GM12878 (cell line): ENCODE measurements around the gene TRIOBP. TPM values are rescaled to one million over a fixed set of nuclear protein-coding genes. Genes with fewer than 3 reads are reported as not detected.

ENCODE experiments used
- ATAC-seq: fragments of 200-7000 bp; cut with Tn5 transposase; 3 replicates; pipeline ENCODE4 v1.9.1; 2020; ENCODE audit warnings: mild to moderate bottlenecking, moderate library complexity
- BruUV-seq: library from RNA; stranded (reverse); fragments of 400-500 nt; replicated peaks from 2 replicates; lab custom pipeline; 2021; lab: Mats Ljungman, UMichigan
- CTCF ChIA-PET: fragments of 300-600 bp; sonication (Branson Sonifier 250); formaldehyde crosslinking; extraction: SDS; loops from one replicate; lab custom pipeline; 2021; ENCODE audit warnings: inconsistent platforms; lab: Yijun Ruan, JAX
- POLR2A ChIA-PET: fragments of 350-600 bp; formaldehyde crosslinking; extraction: SDS; loops from one replicate; lab custom pipeline; 2021; ENCODE audit warnings: inconsistent platforms; lab: Charles Lee
- RAD21 ChIA-PET: fragments of 300-600 bp; sonication (Branson Sonifier 250); formaldehyde crosslinking; loops from one replicate; lab custom pipeline; 2023; ENCODE audit warnings: antibody characterized with exemption; ENCODE audit not compliant: unreplicated experiment; lab: Charles Lee
- SMC1A ChIA-PET: fragments of 300-600 bp; sonication (Branson Sonifier 250); formaldehyde crosslinking; loops from one replicate; lab custom pipeline; 2023; ENCODE audit not compliant: unreplicated experiment, uncharacterized antibody; lab: Charles Lee
- DNase-seq: peaks from one replicate; pipeline ENCODE4 v3.0.0-alpha.2; 2011; ENCODE audit warnings: low read depth, low spot score
- FAIRE-seq: peaks from 3 replicates; lab custom pipeline; 2011; peaks lifted over from hg19 to GRCh38; lab: Jason Lieb, UNC
- H2AFZ ChIP-seq: 2 replicates; pipeline ENCODE4 v1.6.0; 2011; ENCODE audit warnings: low read depth, low read length, control low read depth; ENCODE audit not compliant: control insufficient read depth
- H3K27ac ChIP-seq: 2 replicates; pipeline ENCODE4 v1.5.1; 2011; ENCODE audit warnings: control low read depth; ENCODE audit not compliant: control insufficient read depth, insufficient read depth
- H3K27me3 ChIP-seq, 2 experiments: replicated peaks in 1 of 2; 2 replicates each; pipeline versions ENCODE4 v1.6.0 to v1.6.1; 2011; ENCODE audit warnings: low read length in 1 of 2; ENCODE audit not compliant: control insufficient read depth in 2 of 2, insufficient read depth in 2 of 2
- H3K36me3 ChIP-seq, 2 experiments: 2 replicates each; pipeline ENCODE4 v1.5.1; 2011; ENCODE audit warnings: low read length in 1 of 2; ENCODE audit not compliant: control insufficient read depth in 2 of 2, insufficient read depth in 2 of 2
- H3K4me1 ChIP-seq: 2 replicates; pipeline ENCODE4 v1.6.1; 2011; ENCODE audit warnings: mild to moderate bottlenecking, low read length, moderate library complexity, mixed read lengths; ENCODE audit not compliant: control insufficient read depth, insufficient read depth
- H3K4me2 ChIP-seq: 2 replicates; pipeline ENCODE4 v1.6.0; 2011; ENCODE audit warnings: control low read depth; ENCODE audit not compliant: control insufficient read depth, insufficient read depth
- H3K4me3 ChIP-seq: fragments of 200-600 bp; sonication (generic); 2 replicates; pipeline ENCODE4 v1.5.1; 2016
- H3K79me2 ChIP-seq: 2 replicates; pipeline ENCODE4 v1.6.0; 2011; ENCODE audit warnings: low read length; ENCODE audit not compliant: control insufficient read depth, insufficient read depth
- H3K9ac ChIP-seq: 2 replicates; pipeline ENCODE4 v1.8.0; 2011; ENCODE audit warnings: low read length, control low read depth, mixed read lengths; ENCODE audit not compliant: control insufficient read depth, insufficient read depth
- H3K9me3 ChIP-seq: replicated peaks from 3 replicates; pipeline ENCODE4 v1.5.1; 2011; ENCODE audit warnings: mild to moderate bottlenecking, low read length; ENCODE audit not compliant: control insufficient read depth, insufficient read depth
- H4K20me1 ChIP-seq: 2 replicates; pipeline ENCODE4 v1.6.0; 2011; ENCODE audit not compliant: control insufficient read depth, insufficient read depth
- BACH1 ChIP-seq: fragments of 450-650 bp; IDR thresholded peaks from 2 replicates; pipeline ENCODE4 v1.6.1; 2017; ENCODE audit warnings: mild to moderate bottlenecking, borderline replicate concordance
- BHLHE40 ChIP-seq, 2 experiments: fragments of 450-650 bp in 1 of 2; IDR thresholded peaks; 2 replicates each; pipeline ENCODE4 v1.6.1; 2011 to 2017; ENCODE audit warnings: low read depth in 2 of 2, borderline replicate concordance in 1 of 2, improper control_type of control experiment in 1 of 2, low read length in 1 of 2, mild to moderate bottlenecking in 1 of 2
- CREM ChIP-seq: IDR thresholded peaks from 2 replicates; pipeline ENCODE4 v1.6.1; 2014; ENCODE audit warnings: antibody characterized with exemption, low read depth
- ESRRA ChIP-seq: IDR thresholded peaks from 2 replicates; pipeline ENCODE4 v1.6.1; 2012; ENCODE audit warnings: mild to moderate bottlenecking, low read length, improper control_type of control experiment
- FOXK2 ChIP-seq: fragments of 450-650 bp; IDR thresholded peaks from 2 replicates; pipeline ENCODE4 v1.6.1; 2017; ENCODE audit warnings: mild to moderate bottlenecking, moderate library complexity
- NR2C1 ChIP-seq: fragments of 450-650 bp; IDR thresholded peaks from 2 replicates; pipeline ENCODE4 v1.6.1; 2017; ENCODE audit warnings: antibody characterized with exemption, mild to moderate bottlenecking, moderate library complexity
- POLR2AphosphoS5 ChIP-seq: IDR thresholded peaks from 2 replicates; pipeline ENCODE4 v1.6.1; 2011; ENCODE audit warnings: mild to moderate bottlenecking, low read length, inconsistent platforms
- POU2F2 ChIP-seq: IDR thresholded peaks from 3 replicates; pipeline ENCODE4 v1.6.1; 2011; ENCODE audit warnings: low read depth, mild to moderate bottlenecking, low read length, borderline replicate concordance
- STAT1 ChIP-seq: fragments of 450-650 bp; conservative IDR thresholded peaks from 2 replicates; pipeline ENCODE4 v1.6.1; 2014; ENCODE audit warnings: antibody characterized with exemption, mild to moderate bottlenecking
- YBX1 ChIP-seq: fragments of 450-650 bp; IDR thresholded peaks from 2 replicates; pipeline ENCODE4 v1.6.1; 2016; ENCODE audit warnings: antibody characterized with exemption
- ZNF207 ChIP-seq: fragments of 450-650 bp; IDR thresholded peaks from 2 replicates; pipeline ENCODE4 v1.6.1; 2014; ENCODE audit warnings: antibody characterized with exemption, mild to moderate bottlenecking, borderline replicate concordance
- whole genome bisulfite sequencing: methylation state at CpG from one replicate; pipeline ENCODE4 v1.1.6; 2016; ENCODE audit warnings: low lambda C conversion rate; ENCODE audit not compliant: insufficient replicate concordance, insufficient coverage; ENCODE audit errors: missing lambda C conversion rate; 5-methylcytosine and 5-hydroxymethylcytosine counted together
- in situ Hi-C: fragments of 300-500 bp; cut with MboI; formaldehyde crosslinking; loops from 9 replicates; pipeline ENCODE4 v1.14.3; 2018; ENCODE audit warnings: mixed read lengths
- intact Hi-C: fragments of 100-400 bp; cut with micrococcal nuclease; formaldehyde crosslinking; loops from one replicate; pipeline ENCODE4 v1.14.2; 2022; ENCODE audit not compliant: unreplicated experiment
- polyA plus RNA-seq, 11 experiments: library from polyadenylated mRNA; depleted of rRNA in 4 of 11; unstranded in 6 of 11; stranded (reverse) in 5 of 11; fragments of >200 nt; fragmentation: Nextera tagmentation in 4 of 11; fragmentation: Illumina TruSeq in 1 of 11; extraction: Ambion mirVana in 4 of 11; extraction: Trizol in 1 of 11; gene quantifications; 1 replicate in 1 of 11; 2 replicates in 10 of 11; pipeline versions ENCODE4 v1.2.1 to v1.2.3, GENCODE V29; 2011 to 2016; ENCODE audit warnings: inconsistent platforms in 2 of 11, missing spikeins in 2 of 11, low read depth in 1 of 11
- total RNA-seq, 4 experiments: library from RNA; depleted of rRNA in 3 of 4; stranded (reverse); fragments of >200 nt in 3 of 4; fragmentation: Illumina TruSeq in 1 of 4; extraction: Trizol in 1 of 4; gene quantifications; 2 replicates each; pipeline versions ENCODE4 v1.2.1 to v1.2.3, GENCODE V29; 2013 to 2021
- TF ChIP-seq, protein P1 (sequence below): IDR thresholded peaks from 2 replicates; pipeline ENCODE4 v1.6.1; 2011; ENCODE audit warnings: borderline replicate concordance, low read depth, mild to moderate bottlenecking, moderate library complexity, mixed read lengths, low read length; ENCODE audit not compliant: insufficient read depth; ENCODE audit errors: extremely low read length
- TF ChIP-seq, protein P2 (sequence below): fragments of 450-650 bp; conservative IDR thresholded peaks from 2 replicates; pipeline ENCODE4 v1.6.1; 2017; ENCODE audit warnings: mild to moderate bottlenecking, moderate library complexity

The TRIOBP gene
- total and polyA plus RNA-seq, 10 of the 15 experiments (the other 5 are each of a cell fraction or from before 2014, with no cell fraction given): 0.21 to 23.6 (median 11.9) TPM

- CTCF ChIA-PET: no interaction called here
- no peak for DNase-seq
Measured at GRCh38 chr22:37782340-37783168, 85.7 kb downstream of the TRIOBP start.

DNA sequence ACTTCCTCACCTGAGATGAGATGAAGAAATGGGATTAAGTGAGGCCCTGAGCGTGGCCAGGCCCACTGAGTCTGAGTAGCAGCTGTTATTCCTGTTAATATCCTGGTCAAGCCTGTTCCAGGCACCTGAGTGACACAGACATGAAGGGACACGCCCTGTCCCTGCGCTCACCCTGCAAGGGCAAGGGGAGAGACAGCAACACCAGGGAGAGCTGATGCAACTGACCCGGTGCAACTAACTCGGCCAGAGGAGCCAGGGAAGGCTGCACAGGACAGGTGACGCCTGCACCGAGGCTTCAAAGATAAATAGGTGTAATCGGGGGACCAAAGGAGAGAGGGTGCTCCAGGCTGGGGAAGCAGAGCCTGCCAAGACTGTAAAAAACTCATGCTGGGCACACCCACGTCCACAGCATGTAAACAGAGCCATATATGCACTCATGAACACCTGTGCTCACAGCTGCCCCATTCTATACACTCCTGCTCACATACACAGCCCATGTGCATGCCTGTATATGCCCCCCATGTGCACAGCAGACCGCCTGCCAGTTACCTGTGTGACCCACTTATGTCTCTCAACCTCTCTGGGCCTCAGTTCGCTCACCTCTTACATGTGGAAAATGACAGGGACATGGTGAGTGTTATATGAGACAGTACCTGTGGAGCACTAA lies 88.1 kb downstream of the TRIOBP start:
- Histone ChIP-seq H3K4me1 (no peaks in the 10 kb centered on the region; the same call in 1 of the 2 replicates), H2AFZ (no peak overlapping the region), H3K4me2 (no peak overlapping the region), H3K9me3 (no peaks in the 10 kb centered on the region), H3K27me3 (no peaks in the 10 kb centered on the region), H3K4me3 (no peak overlapping the region), H3K27ac (no peak overlapping the region), H3K36me3 (no peaks in the 10 kb centered on the region), H3K79me2 (no peaks in the 10 kb centered on the region), H3K9ac (no peak overlapping the region), H4K20me1 (no peaks in the 10 kb centered on the region)
- POLR2A ChIA-PET: no interaction called here
- RAD21 ChIA-PET: no interaction called here
- WGBS: 26% methylated on average over 11 of the region's 11 CpGs
- no TSS peak for BruUV-seq
- DNase-seq (no peak), ATAC-seq (peak; percentile 32), FAIRE-seq (no peak)
- SMC1A ChIA-PET: no interaction called here
- CTCF ChIA-PET: no interaction called here
- intact Hi-C loops: no loop called here
- in situ Hi-C loops: no loop called here
- TF ChIP-seq NR2C1 (no peak), BACH1 (no peak), YBX1 (no peak), POLR2AphosphoS5 (no peak), POU2F2 (no peak), BHLHE40 (IDR thresholded peaks at IDR 0.05; ENCODE audit: borderline replicate concordance in 1 of 2, low read depth in 2 of 2, low read length in 1 of 2) (no peak), CREM (no peak)
- TF ChIP-seq, protein P1, sequence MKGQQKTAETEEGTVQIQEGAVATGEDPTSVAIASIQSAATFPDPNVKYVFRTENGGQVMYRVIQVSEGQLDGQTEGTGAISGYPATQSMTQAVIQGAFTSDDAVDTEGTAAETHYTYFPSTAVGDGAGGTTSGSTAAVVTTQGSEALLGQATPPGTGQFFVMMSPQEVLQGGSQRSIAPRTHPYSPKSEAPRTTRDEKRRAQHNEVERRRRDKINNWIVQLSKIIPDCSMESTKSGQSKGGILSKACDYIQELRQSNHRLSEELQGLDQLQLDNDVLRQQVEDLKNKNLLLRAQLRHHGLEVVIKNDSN: no peak
- TF ChIP-seq, protein P2, sequence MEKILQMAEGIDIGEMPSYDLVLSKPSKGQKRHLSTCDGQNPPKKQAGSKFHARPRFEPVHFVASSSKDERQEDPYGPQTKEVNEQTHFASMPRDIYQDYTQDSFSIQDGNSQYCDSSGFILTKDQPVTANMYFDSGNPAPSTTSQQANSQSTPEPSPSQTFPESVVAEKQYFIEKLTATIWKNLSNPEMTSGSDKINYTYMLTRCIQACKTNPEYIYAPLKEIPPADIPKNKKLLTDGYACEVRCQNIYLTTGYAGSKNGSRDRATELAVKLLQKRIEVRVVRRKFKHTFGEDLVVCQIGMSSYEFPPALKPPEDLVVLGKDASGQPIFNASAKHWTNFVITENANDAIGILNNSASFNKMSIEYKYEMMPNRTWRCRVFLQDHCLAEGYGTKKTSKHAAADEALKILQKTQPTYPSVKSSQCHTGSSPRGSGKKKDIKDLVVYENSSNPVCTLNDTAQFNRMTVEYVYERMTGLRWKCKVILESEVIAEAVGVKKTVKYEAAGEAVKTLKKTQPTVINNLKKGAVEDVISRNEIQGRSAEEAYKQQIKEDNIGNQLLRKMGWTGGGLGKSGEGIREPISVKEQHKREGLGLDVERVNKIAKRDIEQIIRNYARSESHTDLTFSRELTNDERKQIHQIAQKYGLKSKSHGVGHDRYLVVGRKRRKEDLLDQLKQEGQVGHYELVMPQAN: no peak

More at GRCh38 chr22:37782340-37783168, 85.7 kb downstream of the TRIOBP start:
- in situ Hi-C loops (no loop called here), intact Hi-C loops (no loop called here)
- no peaks in the 10 kb centered on the region; the same call in 2 of the 3 replicates for H3K9me3 ChIP-seq
- no peak overlapping the region for H3K27ac ChIP-seq
- no peak overlapping the region for H3K9ac ChIP-seq
- H3K4me1 ChIP-seq: peaks cover 7% of the 10 kb centered on the region
- no peak overlapping the region for H3K4me2 ChIP-seq
- ATAC-seq (no peak), FAIRE-seq (no peak)
- no TSS peak for BruUV-seq
- H3K4me3 ChIP-seq: no peak overlapping the region
- ChIA-PET SMC1A (no interaction called here), POLR2A (no interaction called here), RAD21 (interaction anchor here (0.7 kb wide), 1 partner anchor 60 kb away, joined by 3 read pairs; no protein-coding TSS in a partner anchor)
- WGBS: 53% methylated on average over 18 of the region's 18 CpGs
- H4K20me1 ChIP-seq: no peaks in the 10 kb centered on the region
- H3K27me3 ChIP-seq: no peaks in the 10 kb centered on the region
- H3K36me3 ChIP-seq: no peaks in the 10 kb centered on the region
- no peaks in the 10 kb centered on the region for H3K79me2 ChIP-seq
- TF ChIP-seq STAT1: no peak
- no peak for TF ChIP-seq FOXK2
- no peak for TF ChIP-seq ZNF207
- TF ChIP-seq ESRRA: no peak
- H2AFZ ChIP-seq: no peak overlapping the region
